ENCODE measurements around the gene CDK4.

Gene CDK4

DNA sequence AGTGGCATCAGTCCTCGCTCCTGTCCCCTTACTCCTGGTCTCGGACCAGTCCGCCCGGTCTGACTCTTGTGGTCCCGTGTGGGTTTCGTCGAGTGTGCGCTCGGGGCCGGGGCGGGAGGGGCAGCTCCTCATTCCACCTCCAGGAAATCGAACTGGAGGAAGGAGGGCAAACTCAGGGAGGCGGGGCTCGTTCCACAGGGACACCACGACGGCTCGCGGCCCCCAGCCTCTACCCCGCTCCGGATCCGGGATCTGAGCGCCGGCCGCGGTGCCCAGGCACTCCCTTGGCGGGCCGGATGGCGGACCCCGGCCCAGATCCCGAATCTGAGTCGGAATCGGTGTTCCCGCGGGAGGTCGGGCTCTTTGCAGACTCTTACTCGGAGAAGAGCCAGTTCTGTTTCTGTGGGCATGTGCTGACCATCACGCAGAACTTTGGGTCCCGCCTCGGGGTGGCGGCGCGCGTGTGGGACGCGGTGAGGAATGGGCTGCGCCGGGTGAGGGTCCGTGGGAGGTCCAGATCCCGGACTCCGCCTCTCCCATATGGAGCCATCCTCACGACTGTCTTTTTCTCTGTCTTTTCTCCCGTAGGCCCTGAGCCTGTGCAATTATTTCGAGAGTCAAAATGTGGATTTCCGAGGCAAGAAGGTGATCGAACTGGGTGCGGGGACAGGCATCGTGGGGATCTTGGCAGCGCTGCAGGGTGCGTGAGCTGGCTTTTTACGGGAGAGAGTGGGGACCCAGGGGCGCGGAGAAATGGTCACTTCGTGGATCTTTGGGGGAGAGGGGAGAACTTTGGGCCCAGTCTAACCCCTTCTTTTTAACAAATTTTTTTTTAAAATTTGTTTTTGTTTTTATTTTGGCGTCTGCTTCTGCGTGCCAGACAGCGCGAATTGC is 20.6 kb upstream of the CDK4 start, which contains the start of gene EEF1AKMT3:
Gene EEF1AKMT3, plus strand, starts transcription at position 186 of the 894 bp plus-strand sequence. Its CDS starts 111 bp downstream, at position 297.
- intact Hi-C loops (cut with DNase I), result loop anchor here (1.0 kb wide), 2 partner anchors 10 to 20 kb away; partner anchors contain the start of genes CDK4 and TSFM
- DNase-seq, result peak in 6 of 10 donors; percentile 34 to 91 (median 46)

DNA sequence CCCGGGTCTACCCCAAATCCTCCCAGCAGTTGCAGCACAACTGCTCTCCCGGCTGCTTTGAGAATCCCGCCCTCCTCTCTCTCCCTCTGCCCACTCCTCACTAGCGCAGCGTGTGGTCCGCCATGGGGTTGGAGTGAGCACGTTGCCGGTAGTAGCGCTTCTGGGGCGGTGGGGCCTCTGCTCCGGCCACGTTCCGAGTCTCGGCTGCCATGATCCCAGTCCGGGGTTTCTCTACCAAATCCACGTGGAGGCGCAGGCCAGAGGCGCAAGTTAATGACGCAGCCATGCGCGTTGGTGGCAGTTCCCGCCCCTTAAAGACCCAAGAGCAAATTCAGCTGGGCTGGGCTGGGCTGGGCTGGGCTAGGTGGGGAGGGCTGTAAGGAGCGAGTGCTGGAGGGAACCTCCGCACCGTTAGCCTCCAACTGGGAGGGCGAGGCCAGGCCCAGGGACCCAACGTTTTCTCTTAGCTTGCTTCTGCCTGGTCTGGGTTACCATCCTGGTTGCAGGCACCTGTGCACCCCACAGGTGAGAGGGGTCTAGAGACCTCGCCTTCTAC is 19.8 kb upstream of the CDK4 start, which contains the start of gene METTL1:
Gene METTL1, minus strand, starts transcription at position 233 of the 556 bp plus-strand sequence. Its CDS starts 22 bp downstream, at position 211.
- intact Hi-C loops (cut with DNase I), result loop anchor here (1.0 kb wide), 2 partner anchors 10 to 20 kb away; partner anchors contain the start of genes CDK4 and TSFM
- peak; percentile 92 to 99 (median 96) for DNase-seq

DNA sequence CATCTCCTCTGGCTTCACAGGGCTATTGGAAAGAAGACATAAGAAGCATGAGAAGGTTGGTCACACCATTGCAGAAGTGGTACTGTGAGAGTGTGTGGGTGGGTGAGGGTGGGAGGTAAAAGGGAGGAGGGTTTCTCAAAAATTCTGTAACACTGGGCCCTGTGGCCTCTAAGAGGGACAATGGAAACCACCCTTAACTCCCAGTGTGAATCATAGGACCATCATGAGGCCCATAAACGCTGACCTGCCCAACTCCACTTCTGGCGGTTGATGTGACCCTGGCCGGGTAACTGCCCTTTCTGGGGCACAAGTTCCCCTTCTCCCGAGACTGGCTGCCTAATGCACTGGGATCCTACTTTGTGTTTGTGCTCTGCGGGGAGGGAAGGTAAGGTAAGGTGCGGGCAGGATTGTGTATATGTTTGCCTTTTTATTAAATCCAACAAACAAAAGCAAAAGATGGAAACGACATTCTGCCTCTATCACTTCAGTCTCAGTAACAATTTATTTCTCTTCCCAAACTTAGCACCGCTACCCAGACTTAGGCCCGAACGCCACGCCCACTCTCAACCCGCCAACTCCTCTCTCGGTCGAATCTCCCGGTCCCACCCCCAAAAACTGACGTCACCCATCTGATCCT is 19.2 kb upstream of the CDK4 start:
- DNase-seq, result peak; percentile 55 to 97 (median 75)
- intact Hi-C loops (cut with DNase I), result no loop called here

DNA sequence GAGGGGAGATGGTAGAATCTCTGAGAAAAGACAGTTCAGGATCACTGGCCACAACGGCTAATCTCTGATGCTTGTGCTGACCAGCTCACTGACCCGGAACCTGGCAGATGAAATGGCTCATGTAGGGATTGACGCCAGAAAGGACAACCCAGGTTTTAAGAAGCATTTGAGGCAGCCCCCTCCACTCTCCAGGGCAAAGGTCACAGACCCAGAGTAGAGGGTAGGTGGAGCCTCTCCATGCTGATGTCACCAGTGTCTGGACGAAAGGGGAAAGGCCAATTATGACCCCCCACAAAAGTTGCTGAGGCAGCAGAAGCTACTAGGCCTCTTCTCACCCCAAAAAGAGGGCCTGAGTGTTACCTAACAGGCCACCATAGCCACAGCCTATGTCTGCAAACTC is 18.6 kb upstream of the CDK4 start:
- intact Hi-C loops (cut with DNase I), result no loop called here

DNA sequence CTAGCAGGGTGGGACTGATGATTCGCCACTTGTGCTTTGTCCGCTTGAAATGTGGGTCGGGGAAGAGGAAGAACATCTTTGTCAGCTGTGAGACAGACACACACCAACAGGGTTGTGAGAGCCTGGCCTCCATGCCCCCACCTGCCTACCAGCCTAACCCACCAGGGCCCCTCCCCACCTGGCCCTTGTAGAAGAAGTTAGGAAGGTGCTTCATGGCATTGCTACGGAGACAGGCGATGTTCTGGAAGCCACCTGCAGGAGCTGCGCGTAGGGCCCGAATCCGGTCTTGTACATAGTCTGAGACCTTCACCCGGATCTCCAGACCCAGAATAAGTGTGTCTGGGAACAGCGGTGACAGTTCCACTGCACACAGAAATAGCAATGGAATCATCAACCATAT is 17.5 kb upstream of the CDK4 start:
- intact Hi-C loops (cut with DNase I), result no loop called here
- no peak for DNase-seq

More for the DNA sequence above, 18.6 kb upstream of the CDK4 start:
- no peak for DNase-seq

DNA sequence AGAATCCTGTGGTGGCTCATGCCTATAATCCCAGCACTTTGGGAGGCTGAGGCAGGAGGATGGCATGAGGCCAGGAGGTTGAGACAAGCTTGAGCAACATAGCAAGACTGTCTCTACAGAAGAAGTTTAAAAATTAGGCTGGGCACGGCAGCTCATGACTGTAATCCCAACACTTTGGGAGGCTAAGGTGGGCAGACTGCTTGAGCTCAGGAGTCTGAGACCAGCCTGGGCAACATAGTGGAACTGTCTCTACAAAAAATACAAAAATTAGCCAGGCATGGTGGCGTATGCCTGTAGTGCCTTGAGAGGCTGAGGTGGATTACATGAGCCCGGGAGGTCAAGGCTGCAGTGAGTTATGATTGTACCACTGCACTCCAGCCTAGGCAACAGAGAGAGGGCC is 15.8 kb upstream of the CDK4 start:
- intact Hi-C loops (cut with DNase I), result no loop called here
- no peak for DNase-seq

DNA sequence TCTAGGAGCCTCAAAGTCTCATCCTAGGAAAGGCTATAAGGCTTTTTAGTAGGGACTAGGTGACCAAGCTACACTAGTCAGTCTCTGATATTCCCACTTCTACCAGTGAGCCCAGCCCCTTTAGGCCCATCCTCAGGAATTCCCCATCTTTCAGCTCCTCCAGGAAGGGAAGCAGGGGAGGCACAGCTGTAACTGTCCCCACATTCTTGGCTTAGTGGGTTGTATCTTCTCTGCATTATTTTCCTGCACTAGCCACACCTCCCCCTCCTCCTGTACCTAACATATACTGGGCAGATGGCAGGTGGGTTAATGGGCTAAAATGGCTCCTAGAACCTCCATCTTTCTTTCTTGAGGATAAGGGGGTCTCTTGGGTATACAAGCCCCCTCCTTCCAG is 15.2 kb upstream of the CDK4 start:
- no peak for DNase-seq
- intact Hi-C loops (cut with DNase I), result no loop called here

DNA sequence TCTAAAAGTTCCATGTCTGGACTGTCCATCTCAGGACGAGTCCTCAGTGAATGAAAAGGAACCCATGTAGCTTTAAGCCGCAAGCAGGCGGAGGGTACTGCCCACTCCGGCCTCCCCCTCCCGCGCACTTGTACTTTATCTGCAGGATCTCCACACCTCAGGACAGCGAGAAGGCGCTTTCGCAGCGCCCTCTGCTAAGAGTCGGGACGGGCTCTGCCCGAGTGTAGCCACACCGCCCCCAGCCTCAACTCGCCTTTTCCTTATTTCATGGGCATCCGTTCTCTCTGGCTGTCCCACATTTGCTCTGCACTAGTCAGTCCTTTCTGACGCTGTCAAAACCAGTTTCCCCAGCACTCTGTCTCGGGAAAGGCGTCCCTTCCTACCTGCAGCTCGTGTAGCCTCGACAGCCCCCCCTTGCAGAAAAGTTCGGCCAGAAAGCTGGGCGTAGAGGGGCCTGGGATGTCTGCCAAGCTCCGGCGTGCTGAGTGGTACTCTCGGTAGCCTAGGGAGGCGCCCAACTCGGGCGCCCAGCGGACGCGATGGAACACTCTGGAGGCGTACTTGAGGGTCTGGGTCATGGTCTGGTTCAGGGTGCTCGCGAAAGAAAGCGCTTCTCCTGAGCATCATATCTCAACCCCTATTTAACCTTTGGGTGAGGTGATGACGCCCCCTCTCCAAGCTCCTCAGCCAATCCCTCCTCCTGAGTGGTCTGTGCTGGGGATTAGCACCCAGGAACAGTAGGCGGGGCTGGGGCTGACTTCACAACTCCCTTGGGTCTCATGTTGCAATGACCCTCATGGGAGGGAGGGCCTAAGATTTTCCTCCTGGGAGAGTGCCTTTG is 14.6 kb upstream of the CDK4 start, which contains the start of gene CYP27B1:
Gene CYP27B1, minus strand, starts transcription at position 615 of the 841 bp plus-strand sequence. Its CDS starts 37 bp downstream, at position 578.
- intact Hi-C loops (cut with DNase I), result no loop called here
- DNase-seq, result peak in 1 of 10 donors; percentile 74

DNA sequence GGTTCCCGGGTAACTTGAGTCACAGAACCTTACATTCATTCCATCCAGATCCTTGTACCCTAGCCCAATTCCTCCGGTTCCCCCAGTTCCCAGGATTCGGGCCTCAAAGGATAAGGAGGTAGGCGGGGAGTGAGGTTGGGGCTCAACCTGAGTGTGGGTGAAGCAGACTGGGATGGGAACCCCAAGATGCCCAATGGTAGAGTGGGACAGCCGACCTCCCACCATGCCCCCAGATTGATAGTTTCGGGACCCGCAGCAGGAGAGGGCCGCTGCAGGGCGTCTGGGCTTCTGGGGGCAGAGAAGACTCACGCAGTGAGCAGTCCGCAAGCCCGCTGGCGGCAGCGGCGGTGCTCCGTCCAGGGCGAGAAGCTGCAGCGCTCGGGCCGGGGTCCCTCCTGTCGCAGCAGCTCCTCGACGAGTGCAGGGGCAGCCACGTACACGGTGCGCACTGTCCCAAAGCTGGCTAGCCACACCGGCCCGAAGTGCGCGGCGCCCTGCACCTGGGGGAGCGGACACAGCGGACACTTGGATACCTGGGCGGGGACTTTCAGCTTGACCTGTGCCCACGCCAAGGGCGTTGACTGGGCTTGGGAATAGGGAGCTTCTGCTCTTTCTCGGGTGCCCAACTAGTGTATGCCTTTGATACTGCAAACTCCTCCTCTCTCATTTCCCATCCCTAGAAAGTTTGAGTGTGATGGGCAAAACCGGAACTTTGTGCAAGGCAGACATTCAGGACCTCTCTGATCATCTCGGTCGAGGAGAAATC is 13.8 kb upstream of the CDK4 start:
- no peak for DNase-seq

DNA sequence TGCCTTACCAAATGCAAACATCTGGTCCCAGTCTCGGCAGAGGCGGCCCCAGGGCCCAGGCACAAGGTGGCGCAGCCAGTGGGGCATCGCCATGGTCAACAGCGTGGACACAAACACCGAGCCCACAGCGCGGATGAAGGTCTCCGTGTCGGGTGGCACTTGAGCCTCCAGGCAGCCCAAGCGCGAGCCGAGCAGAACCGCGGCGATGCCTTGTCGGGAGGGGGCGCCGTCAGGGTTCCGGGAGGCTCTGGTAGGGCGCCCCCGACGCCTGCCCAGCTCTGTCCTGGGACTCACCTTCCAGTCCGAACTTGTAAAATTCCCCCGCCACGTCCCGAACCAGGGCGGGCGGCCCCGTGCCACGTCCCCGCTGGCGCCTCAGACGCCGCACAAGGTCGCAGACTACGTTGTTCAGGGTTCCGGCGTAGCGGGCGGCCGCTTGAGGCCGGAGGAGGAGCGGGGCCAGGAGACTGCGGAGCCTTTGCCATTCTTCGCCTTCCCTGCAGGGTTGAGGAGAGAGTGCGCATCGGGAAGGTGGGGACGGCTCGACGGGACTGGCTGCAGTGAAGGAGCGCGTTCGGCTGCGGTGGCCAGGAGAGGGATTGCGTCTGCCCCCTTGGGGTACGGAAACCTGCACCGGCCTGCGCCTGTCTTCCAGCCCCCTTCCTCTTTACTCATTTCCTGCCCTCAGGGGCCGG is 13.0 kb upstream of the CDK4 start:
- peak in 1 of 10 donors; percentile 78 for DNase-seq
- intact Hi-C loops (cut with DNase I), result no loop called here

More for the DNA sequence above, 13.8 kb upstream of the CDK4 start:
- intact Hi-C loops (cut with DNase I), result no loop called here

DNA sequence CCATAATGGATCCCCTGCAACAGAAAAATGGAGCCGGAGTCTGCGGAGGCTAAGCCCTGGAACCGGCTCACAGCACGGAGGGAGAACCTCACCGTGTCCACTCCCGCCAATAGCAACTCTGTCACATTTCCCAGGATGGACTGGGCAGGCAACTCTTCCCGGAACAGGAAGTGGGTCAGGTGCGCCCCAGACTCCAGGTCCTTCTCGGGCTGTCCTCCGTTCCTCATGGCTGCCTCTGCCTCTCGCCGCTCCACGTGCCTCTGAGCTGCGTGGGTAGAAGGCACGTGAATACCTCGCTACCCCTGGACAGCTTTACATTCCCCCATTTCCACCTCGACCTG is 12.5 kb upstream of the CDK4 start:
- intact Hi-C loops (cut with DNase I), result no loop called here
- DNase-seq, result no peak

DNA sequence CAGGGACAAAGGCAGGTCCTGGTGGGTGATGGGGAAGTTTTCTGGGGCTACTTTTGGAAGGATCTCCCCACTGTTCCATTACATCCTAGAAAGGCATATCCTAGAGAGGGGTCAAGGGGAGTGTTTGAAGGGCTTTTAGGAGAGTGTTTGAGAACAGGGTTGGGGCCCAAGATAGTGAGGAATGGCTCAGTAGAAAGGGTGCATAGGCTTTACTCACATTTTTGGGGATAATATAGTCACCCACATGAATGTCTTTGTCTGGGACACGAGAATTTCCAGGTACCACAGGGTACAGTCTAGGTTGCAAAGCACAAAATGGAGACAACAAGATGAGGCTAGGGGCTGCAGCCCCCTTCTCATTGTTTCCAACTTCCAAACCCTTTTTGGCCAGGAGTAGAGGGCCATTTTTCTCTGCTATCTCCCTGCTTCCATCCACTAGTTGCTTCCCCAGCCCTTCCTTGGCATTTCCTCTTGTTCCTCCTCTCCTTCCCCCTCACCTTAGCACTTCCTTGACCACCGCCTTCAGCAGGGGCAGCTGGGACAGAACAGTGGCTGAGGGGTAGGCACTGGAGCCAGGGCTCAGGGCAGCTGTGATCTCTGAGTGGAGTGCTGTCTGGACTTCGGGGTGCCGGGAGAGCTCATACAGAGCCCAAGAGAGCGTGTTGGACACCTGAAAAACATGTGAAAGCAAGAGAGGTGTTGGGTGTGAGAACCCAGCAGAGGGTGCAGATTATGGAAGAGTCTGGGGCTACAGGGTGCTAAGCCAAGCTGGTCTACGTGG is 12.0 kb upstream of the CDK4 start:
- intact Hi-C loops (cut with DNase I), result no loop called here
- DNase-seq, result no peak

DNA sequence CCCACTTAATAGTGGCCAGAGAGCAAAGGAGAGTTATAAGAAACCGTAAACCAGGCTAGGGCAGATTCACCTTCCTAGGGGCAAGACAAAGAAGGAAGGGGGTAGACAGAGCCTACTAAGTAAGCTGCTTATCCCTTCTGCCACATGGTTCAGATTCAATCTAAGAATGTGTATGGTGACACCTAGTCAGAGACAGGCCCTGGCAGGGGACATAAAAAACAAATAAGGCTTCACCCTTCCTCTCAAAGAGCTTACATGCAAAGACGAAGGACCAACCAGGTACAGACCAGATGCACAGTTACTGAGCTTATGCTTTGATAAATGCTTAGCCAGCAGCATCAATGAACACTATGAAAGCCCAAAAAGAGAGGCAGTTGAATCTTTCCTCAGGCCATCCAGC is 10.4 kb upstream of the CDK4 start:
- intact Hi-C loops (cut with DNase I), result no loop called here
- DNase-seq, result no peak

DNA sequence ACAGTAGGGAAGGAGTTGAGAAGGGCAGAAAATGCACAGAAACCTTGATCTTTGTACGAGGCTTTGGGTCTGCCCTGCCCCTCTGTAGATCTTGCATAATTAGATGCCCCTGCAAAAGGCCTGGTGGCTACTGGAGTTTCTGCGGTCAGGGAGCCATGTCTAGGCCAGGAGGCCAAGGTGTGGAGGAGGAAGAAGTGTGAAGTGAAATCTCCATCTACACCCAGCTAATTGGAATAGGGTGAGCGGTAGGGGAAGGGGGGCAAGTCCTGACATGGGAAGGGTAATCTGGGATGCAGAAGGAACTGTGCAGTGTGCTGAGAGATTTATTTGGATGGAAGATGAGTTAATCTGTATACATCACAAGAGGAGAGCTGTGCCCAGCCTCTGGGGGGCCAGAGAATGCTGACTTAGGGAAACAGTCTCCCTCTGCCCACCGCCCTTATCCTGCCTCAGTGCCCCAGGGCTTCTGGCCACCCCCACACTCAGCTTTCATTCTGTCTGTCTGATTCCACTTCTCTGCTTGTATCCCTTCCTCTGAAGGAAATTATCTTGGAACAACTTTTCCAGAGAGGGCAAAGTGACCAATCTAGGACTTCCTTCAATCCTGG is 9.4 kb upstream of the CDK4 start:
- DNase-seq, result no peak
- intact Hi-C loops (cut with DNase I), result no loop called here

DNA sequence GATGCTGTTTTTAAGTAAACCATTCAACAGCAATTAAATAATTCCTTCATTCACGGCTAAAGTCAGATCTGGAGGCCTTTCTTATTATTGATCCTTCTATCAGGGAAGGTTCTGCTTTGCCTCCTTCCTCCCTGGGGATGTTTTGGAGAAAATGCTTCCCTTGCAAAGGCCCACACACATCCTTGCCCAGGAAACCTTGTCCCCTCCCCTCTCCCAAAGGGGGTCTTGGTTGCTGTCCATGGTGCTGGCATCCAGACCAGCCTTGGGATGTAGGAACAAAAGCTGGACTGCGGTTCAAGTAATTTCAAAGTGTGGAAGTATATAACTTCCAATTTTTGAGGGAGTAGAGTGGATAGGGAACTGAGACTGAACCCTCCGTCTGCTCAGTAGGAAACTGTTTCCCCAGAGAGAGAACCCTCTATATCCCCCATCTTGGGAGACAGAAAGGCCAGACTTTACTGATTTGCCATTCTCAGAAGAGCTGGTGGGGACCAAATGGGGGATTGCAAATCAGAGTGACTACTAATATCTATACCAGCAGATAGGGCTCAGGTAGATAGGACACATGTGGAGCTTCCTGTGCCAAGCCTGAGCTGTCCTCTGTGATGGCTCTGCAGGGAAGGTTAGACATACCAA is 8.4 kb upstream of the CDK4 start:
- intact Hi-C loops (cut with DNase I), result no loop called here
- no peak for DNase-seq

DNA sequence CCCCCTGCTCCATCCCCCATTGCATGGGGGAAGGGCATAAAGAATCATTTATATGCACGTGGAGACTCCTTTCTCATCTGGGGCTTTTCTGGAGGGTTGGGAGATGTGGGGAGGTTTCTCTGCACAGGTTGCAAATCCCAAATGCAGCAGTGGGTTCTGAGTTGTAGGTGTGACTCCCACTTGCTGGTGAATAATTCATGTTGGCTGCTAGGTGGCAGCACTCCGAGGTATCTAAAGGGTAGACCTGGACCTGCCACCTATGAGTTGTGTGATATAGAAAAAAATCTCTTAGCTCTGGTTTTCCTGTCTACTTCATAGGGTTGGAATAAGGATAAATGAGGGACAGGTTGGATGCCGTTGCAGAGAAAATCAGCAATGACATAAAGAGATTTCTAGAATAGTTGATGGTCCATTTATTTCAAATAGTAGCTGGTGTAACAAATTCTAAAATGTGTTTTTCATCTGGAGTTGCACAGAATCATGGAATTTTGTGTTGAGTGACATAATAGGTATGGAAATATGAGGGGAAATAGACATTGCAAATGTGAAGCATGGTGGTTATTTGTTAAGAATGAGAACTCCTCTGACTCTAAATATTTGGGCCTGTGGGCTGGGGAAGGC is 7.4 kb upstream of the CDK4 start:
- DNase-seq, result no peak
- intact Hi-C loops (cut with DNase I), result no loop called here

Measured in posterior cingulate gyrus (tissue), 11 donors.